Esophagus squamous epithelium (tissue), 5 donors: ENCODE results near the gene BSDC1. TPM values are rescaled to one million over a fixed set of nuclear protein-coding genes. Genes with fewer than 3 reads are reported as not detected.

Experiments
- DNase-seq: peaks from one replicate; lab custom pipeline; 2025; lab: John Stamatoyannopoulos, UW
- H3K27ac ChIP-seq, 4 donors: fragments of 200-600 bp; sonication (generic); one replicate each; pipeline ENCODE4 v1.5.1; 2016 to 2019; ENCODE audit warnings: mild to moderate bottlenecking in 1 of 4
- H3K27me3 ChIP-seq, 4 donors: fragments of 200-600 bp; sonication (generic); 1 replicate in 3 of 4; 2 replicates in 1 of 4; pipeline versions ENCODE4 v1.5.1 to v1.6.0; 2017 to 2021; ENCODE audit warnings: antibody characterized with exemption in 1 of 4
- H3K36me3 ChIP-seq, 3 donors: fragments of 200-600 bp; sonication (generic); one replicate each; pipeline ENCODE4 v1.5.1; 2016 to 2019
- H3K4me1 ChIP-seq, 3 donors: fragments of 200-600 bp; sonication (generic); one replicate each; pipeline ENCODE4 v1.5.1; 2017 to 2019
- H3K4me3 ChIP-seq, 4 donors: fragments of 200-600 bp; sonication (generic); 1 replicate in 3 of 4; 2 replicates in 1 of 4; pipeline ENCODE4 v1.5.1; 2016 to 2019; ENCODE audit warnings: mild to moderate bottlenecking in 2 of 4, moderate library complexity in 1 of 4
- H3K9me3 ChIP-seq, 3 donors: fragments of 200-600 bp; sonication (generic); one replicate each; pipeline ENCODE4 v1.5.1; 2016 to 2019
- POLR2A ChIP-seq, 4 donors: fragments of 450-650 bp; IDR thresholded peaks; one replicate each; pipeline ENCODE4 v1.6.1; 2017; ENCODE audit warnings: antibody characterized with exemption in 4 of 4, mild to moderate bottlenecking in 4 of 4, moderate library complexity in 3 of 4
- WGBS, 2 donors: methylation state at CpG; one replicate each; pipeline ENCODE4 v1.1.5; 2018; 5-methylcytosine and 5-hydroxymethylcytosine counted together
- intact Hi-C: fragments of 100-400 bp; cut with DNase I; formaldehyde crosslinking; loops from one replicate; pipeline ENCODE4 v1.15.0; 2022
- total RNA-seq, 4 donors: library from RNA; depleted of rRNA; stranded (reverse); fragments of >200 nt; gene quantifications; one replicate each; pipeline ENCODE4 v1.1.0, GENCODE V29; 2016
- TF ChIP-seq, protein P1 (sequence below), 6 experiments: fragments of 450-650 bp in 4 of 6; fragments of 200-600 bp in 2 of 6; sonication (generic) in 2 of 6; IDR thresholded peaks; one replicate each; pipeline ENCODE4 v1.5.1; 2016 to 2019; ENCODE audit warnings: antibody characterized with exemption in 6 of 6, mild to moderate bottlenecking in 4 of 6, moderate library complexity in 4 of 6
- donor health status: DM: yes; HTN: yes; CAD: no.

Gene BSDC1
- total RNA-seq, 4 donors from 2014 or later = 42.4 to 62.2 (median 45.9) TPM

DNA sequence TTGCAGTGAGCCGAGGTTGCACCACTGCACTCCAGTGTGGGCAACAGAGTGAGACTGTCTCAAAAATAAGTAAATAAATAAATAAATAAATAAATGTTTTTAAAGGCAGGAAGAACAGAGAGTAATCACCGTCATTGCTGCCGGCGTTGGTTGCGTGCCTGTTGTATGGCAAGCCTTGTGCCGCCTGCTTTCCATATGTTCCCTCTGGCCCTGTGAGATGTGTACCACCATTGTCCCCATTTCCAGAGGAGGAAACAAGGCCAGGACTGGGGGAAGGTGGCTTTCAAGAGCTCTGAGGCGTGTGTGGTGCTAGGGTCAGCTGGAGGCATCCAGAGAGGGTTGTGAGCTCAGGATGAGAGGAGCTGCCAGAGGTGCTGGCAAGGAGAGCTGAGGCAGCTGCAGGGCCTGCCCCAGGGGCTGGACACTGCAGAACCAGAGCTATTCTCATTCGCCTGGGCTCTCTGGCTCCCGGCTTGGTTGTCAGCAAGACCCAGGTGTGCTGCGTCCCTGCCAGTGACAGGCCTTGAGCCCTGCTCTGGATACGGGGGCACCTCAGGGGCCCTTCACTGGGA is 53.0 kb downstream of the BSDC1 start:
- Histone ChIP-seq H3K27me3 (peaks cover 0 to 8% (median 0%) of the 10 kb centered on the region in 4 donors), H3K4me3 (no peak overlapping the region), H3K36me3 (no peaks in the 10 kb centered on the region), H3K4me1 (peaks cover 11 to 41% (median 26%) of the 10 kb centered on the region in 3 donors), H3K27ac (peak overlapping the region in 1 of 4 donors; percentile 2), H3K9me3 (no peaks in the 10 kb centered on the region)
- WGBS, 2 donors = 90 to 97% methylated on average over 8 to 11 of the region's 11 CpGs
- TF ChIP-seq, protein P1, sequence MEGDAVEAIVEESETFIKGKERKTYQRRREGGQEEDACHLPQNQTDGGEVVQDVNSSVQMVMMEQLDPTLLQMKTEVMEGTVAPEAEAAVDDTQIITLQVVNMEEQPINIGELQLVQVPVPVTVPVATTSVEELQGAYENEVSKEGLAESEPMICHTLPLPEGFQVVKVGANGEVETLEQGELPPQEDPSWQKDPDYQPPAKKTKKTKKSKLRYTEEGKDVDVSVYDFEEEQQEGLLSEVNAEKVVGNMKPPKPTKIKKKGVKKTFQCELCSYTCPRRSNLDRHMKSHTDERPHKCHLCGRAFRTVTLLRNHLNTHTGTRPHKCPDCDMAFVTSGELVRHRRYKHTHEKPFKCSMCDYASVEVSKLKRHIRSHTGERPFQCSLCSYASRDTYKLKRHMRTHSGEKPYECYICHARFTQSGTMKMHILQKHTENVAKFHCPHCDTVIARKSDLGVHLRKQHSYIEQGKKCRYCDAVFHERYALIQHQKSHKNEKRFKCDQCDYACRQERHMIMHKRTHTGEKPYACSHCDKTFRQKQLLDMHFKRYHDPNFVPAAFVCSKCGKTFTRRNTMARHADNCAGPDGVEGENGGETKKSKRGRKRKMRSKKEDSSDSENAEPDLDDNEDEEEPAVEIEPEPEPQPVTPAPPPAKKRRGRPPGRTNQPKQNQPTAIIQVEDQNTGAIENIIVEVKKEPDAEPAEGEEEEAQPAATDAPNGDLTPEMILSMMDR (IDR thresholded peaks at IDR 0.05) = no peak
- no peak for TF ChIP-seq POLR2A (IDR thresholded peaks at IDR 0.05)
- intact Hi-C loops = no loop called here
- no peak for DNase-seq

DNA sequence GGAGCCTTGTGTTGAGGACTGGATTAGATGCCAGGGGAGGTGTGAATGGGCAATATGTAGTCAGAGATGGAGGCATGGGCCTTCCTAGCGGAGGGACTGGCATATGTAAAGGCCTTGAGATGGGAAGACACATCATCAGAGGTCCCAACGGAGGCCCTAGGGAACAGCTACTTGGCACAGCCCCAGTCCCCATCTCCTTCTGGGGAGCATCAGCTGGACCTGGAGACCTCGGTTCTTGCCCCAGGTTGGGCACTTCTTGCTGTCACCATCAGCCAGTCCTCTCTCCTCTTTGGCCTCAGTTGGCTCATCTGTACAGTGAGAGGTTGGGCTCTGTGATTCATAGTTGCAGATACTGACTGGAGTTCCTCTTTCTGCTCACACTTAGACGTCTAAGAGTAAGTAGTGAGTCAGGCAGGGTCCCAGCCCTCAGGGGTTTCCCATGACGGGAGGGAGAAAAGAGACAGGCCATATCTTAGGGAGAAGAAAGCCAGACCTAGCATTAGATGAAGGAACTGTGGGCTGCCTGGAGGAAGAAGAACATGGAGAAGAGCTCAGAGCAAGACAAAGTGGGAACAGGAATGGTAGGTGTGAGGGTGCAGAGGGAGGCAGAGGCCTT is 54.8 kb downstream of the BSDC1 start:
- peaks cover 0 to 14% (median 0%) of the 10 kb centered on the region in 4 donors for H3K27me3 ChIP-seq
- 50 to 77% methylated on average over 2 of the region's 5 CpGs for WGBS, 2 donors
- TF ChIP-seq, protein P1 (IDR thresholded peaks at IDR 0.05) = no peak
- TF ChIP-seq POLR2A (IDR thresholded peaks at IDR 0.05) = no peak
- peaks cover 29 to 49% (median 35%) of the 10 kb centered on the region in 3 donors for H3K4me1 ChIP-seq
- no peak for DNase-seq
- H3K36me3 ChIP-seq = peaks cover 0 to under 1% (median 0%) of the 10 kb centered on the region in 3 donors
- no peak overlapping the region for H3K27ac ChIP-seq
- intact Hi-C loops = no loop called here
- no peak overlapping the region for H3K4me3 ChIP-seq
- no peaks in the 10 kb centered on the region for H3K9me3 ChIP-seq

DNA sequence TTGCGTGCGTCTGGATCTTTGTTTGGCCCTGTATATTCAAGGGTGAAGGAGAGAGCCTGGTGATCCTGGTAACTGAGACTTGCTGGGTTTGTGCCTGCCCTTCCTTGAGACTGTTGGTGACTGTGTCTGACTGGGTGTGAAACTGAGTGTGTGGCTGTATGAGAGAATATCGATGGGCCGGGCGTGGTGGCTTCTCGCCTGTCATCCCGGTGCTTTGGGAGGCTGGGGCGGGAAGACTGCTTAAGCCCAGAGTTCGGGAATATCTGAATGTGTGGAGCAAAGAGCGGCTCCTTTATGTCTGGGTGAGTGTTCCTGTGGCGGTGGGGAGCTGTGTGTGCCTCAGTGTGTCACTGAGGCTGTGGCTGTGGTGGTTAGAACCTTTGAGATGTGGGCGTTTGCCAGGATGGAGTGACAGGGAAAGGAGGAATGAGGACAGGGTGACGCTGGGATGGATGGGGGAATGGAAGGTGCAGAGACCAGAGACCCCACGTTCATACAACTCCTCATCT is 55.5 kb downstream of the BSDC1 start:
- Histone ChIP-seq H3K9me3 (no peaks in the 10 kb centered on the region), H3K4me3 (no peak overlapping the region), H3K27ac (peak overlapping the region in 1 of 4 donors; percentile 34), H3K27me3 (peaks cover 0 to 14% (median 0%) of the 10 kb centered on the region in 4 donors), H3K4me1 (peaks cover 31 to 56% (median 39%) of the 10 kb centered on the region in 3 donors), H3K36me3 (peaks cover 0 to 8% (median 0%) of the 10 kb centered on the region in 3 donors)
- TF ChIP-seq, protein P1 (IDR thresholded peaks at IDR 0.05) = no peak
- no peak for TF ChIP-seq POLR2A (IDR thresholded peaks at IDR 0.05)
- intact Hi-C loops = no loop called here
- DNase-seq = no peak
- WGBS, 2 donors = 77 to 84% methylated on average over 5 to 14 of the region's 14 CpGs

DNA sequence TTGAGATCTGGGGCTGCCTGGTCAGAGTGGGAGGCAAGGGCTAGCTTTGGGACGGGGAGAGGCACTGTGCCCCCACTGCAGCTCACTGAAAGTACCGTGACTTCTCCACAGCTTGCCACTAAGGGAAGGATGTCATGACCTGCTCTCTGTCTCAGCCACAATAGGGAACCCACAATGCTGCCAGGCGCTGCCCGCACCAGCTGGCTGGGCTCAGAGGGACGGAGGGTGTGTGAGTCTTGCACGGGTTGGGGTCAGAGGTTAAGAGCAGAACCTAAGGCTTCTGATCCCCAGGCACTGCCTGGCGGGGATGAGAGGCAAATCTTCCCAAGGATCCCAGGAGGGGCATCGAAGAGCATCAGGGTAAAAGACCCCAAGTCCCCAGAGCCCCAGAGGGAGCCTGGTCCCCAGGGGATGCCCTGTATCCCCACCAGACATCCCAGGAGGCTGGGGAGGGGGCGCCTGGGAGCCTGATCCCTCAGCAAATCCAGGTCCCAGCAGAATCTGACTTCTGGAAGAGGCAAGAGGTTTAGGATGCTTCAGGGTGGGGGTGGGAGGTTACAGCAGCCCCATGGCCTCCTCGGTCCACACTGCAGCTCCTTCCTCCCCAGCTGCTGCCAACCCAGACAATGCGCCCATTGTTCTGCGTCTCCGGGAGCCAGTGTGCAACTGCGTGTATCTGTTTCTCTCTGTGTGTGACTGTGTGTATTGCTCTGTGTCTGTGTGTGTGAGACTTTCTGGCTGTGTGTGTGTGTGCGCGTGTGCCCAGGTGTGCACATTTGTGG is 56.2 kb downstream of the BSDC1 start:
- H3K9me3 ChIP-seq = no peaks in the 10 kb centered on the region
- intact Hi-C loops = no loop called here
- H3K27me3 ChIP-seq = peaks cover 0 to 14% (median 0%) of the 10 kb centered on the region in 4 donors
- TF ChIP-seq, protein P1 (IDR thresholded peaks at IDR 0.05) = no peak
- no peak for TF ChIP-seq POLR2A (IDR thresholded peaks at IDR 0.05)
- peaks cover 31 to 59% (median 39%) of the 10 kb centered on the region in 3 donors for H3K4me1 ChIP-seq
- WGBS, 2 donors = 53 to 54% methylated on average over 6 to 13 of the region's 16 CpGs
- H3K27ac ChIP-seq = peak overlapping the region in 1 of 4 donors; percentile 34
- no peak for DNase-seq
- H3K4me3 ChIP-seq = no peak overlapping the region
- peaks cover 0 to 15% (median 0%) of the 10 kb centered on the region in 3 donors for H3K36me3 ChIP-seq
